ENCODE data around the gene SLC9A7. TPM values are rescaled to one million over a fixed set of nuclear protein-coding genes. Genes with fewer than 3 reads are reported as not detected.
"Not testable (repeated sequence)": the region's sequence is repeated elsewhere in the genome, so short reads cannot be mapped to it uniquely, and the experiment has no call there.

SLC9A7 gene
- total and polyA plus RNA-seq, 4 experiments from 2014 or later = 0.42 to 3.5 (median 2.0) TPM

GRCh38 chrX:46737041-46737440, 21.9 kb downstream of the SLC9A7 start:
- peaks cover 2 to 12% of the 10 kb centered on the region in 2 donors for H3K36me3 Mint-ChIP-seq
- no peak overlapping the region for H3K4me3 Mint-ChIP-seq
- Histone ChIP-seq H3K36me3 (ENCODE audit: insufficient read depth, low read length) (no peaks in the 10 kb centered on the region), H3K4me1 (ENCODE audit: insufficient read depth, low read length) (no peaks in the 10 kb centered on the region), H3K27ac (ENCODE audit: low read depth, low read length) (no peak overlapping the region), H3K9me3 (ENCODE audit: control insufficient read depth in 1 of 2, low read length in 2 of 2) (no peaks in the 10 kb centered on the region), H3K4me3 (ENCODE audit: low read length in 2 of 2) (no peak overlapping the region), H3K27me3 (ENCODE audit: insufficient read depth, low read length) (no peaks in the 10 kb centered on the region)
- ChIA-PET CTCF (ENCODE audit: partially characterized antibody) (no interaction called here), POLR2A (ENCODE audit: partially characterized antibody) (no interaction called here)
- H3K27me3 Mint-ChIP-seq = no peaks in the 10 kb centered on the region
- DNase-seq = no peak
- no peaks in the 10 kb centered on the region for H3K4me1 Mint-ChIP-seq
- H3K27ac Mint-ChIP-seq = no peak overlapping the region
- intact Hi-C loops (cut with micrococcal nuclease) = no loop called here
- peaks cover 0 to 35% (median 21%) of the 10 kb centered on the region in 8 donors for H3K9me3 Mint-ChIP-seq

- Histone ChIP-seq H3K27ac (ENCODE audit: low read depth, low read length) (no peak overlapping the region), H3K4me3 (ENCODE audit: low read length in 2 of 2) (no peak overlapping the region), H3K9me3 (ENCODE audit: control insufficient read depth in 1 of 2, low read length in 2 of 2) (no peaks in the 10 kb centered on the region), H3K36me3 (ENCODE audit: insufficient read depth, low read length) (no peaks in the 10 kb centered on the region), H3K27me3 (ENCODE audit: insufficient read depth, low read length) (no peaks in the 10 kb centered on the region), H3K4me1 (ENCODE audit: insufficient read depth, low read length) (no peaks in the 10 kb centered on the region)
- no peaks in the 10 kb centered on the region for H3K27me3 Mint-ChIP-seq
- no peak overlapping the region for H3K4me3 Mint-ChIP-seq
- intact Hi-C loops (cut with micrococcal nuclease) = no loop called here
- ChIA-PET CTCF (ENCODE audit: partially characterized antibody) (no interaction called here), POLR2A (ENCODE audit: partially characterized antibody) (no interaction called here)
- no peak overlapping the region for H3K27ac Mint-ChIP-seq
- H3K9me3 Mint-ChIP-seq = peaks cover 0 to 35% (median 21%) of the 10 kb centered on the region in 8 donors
- no peaks in the 10 kb centered on the region for H3K4me1 Mint-ChIP-seq
- H3K36me3 Mint-ChIP-seq = peaks cover 2 to 12% of the 10 kb centered on the region in 2 donors
- no peak for DNase-seq
Measured at GRCh38 chrX:46735622-46736021, 23.3 kb downstream of the SLC9A7 start.

GRCh38 chrX:46733226-46733625, 25.7 kb downstream of the SLC9A7 start:
- ChIA-PET POLR2A (ENCODE audit: partially characterized antibody) (no interaction called here), CTCF (ENCODE audit: partially characterized antibody) (no interaction called here)
- Mint-ChIP-seq H3K27ac (no peak overlapping the region), H3K27me3 (no peaks in the 10 kb centered on the region), H3K4me3 (no peak overlapping the region), H3K9me3 (peaks cover 0 to 31% (median 21%) of the 10 kb centered on the region in 8 donors), H3K4me1 (no peaks in the 10 kb centered on the region), H3K36me3 (peaks cover 2 to 8% of the 10 kb centered on the region in 2 donors)
- intact Hi-C loops (cut with micrococcal nuclease) = no loop called here
- DNase-seq = no peak
- no peaks in the 10 kb centered on the region for H3K4me1 ChIP-seq (ENCODE audit: insufficient read depth, low read length)
- H3K9me3 ChIP-seq (ENCODE audit: control insufficient read depth in 1 of 2, low read length in 2 of 2) = no peaks in the 10 kb centered on the region
- H3K27ac ChIP-seq (ENCODE audit: low read depth, low read length) = no peak overlapping the region
- H3K27me3 ChIP-seq (ENCODE audit: insufficient read depth, low read length) = no peaks in the 10 kb centered on the region
- H3K4me3 ChIP-seq (ENCODE audit: low read length in 2 of 2) = no peak overlapping the region
- H3K36me3 ChIP-seq (ENCODE audit: insufficient read depth, low read length) = no peaks in the 10 kb centered on the region

- H3K27me3 ChIP-seq (ENCODE audit: insufficient read depth, low read length) = no peaks in the 10 kb centered on the region
- Mint-ChIP-seq H3K4me1 (no peaks in the 10 kb centered on the region), H3K9me3 (peaks cover 0 to 17% (median 7%) of the 10 kb centered on the region in 8 donors), H3K4me3 (no peak overlapping the region), H3K27me3 (no peaks in the 10 kb centered on the region), H3K27ac (no peak overlapping the region), H3K36me3 (peaks cover 0 to 1% of the 10 kb centered on the region in 2 donors)
- no peak overlapping the region for H3K4me3 ChIP-seq (ENCODE audit: low read length in 2 of 2)
- intact Hi-C loops (cut with micrococcal nuclease) = no loop called here
- H3K9me3 ChIP-seq (ENCODE audit: control insufficient read depth in 1 of 2, low read length in 2 of 2) = no peaks in the 10 kb centered on the region
- POLR2A ChIA-PET (ENCODE audit: partially characterized antibody) = no interaction called here
- CTCF ChIA-PET (ENCODE audit: partially characterized antibody) = no interaction called here
- DNase-seq = no peak
- no peaks in the 10 kb centered on the region for H3K4me1 ChIP-seq (ENCODE audit: insufficient read depth, low read length)
- H3K27ac ChIP-seq (ENCODE audit: low read depth, low read length) = no peak overlapping the region
- no peaks in the 10 kb centered on the region for H3K36me3 ChIP-seq (ENCODE audit: insufficient read depth, low read length)
Measured at GRCh38 chrX:46730765-46731164, 28.2 kb downstream of the SLC9A7 start.

GRCh38 chrX:46727441-46727840, 31.5 kb downstream of the SLC9A7 start:
- Mint-ChIP-seq H3K4me3 (no peak overlapping the region), H3K9me3 (no peaks in the 10 kb centered on the region), H3K4me1 (no peaks in the 10 kb centered on the region), H3K27me3 (no peaks in the 10 kb centered on the region), H3K27ac (no peak overlapping the region), H3K36me3 (no peaks in the 10 kb centered on the region)
- H3K36me3 ChIP-seq (ENCODE audit: insufficient read depth, low read length) = no peaks in the 10 kb centered on the region
- no peaks in the 10 kb centered on the region for H3K27me3 ChIP-seq (ENCODE audit: insufficient read depth, low read length)
- DNase-seq = no peak
- intact Hi-C loops (cut with micrococcal nuclease) = no loop called here
- H3K9me3 ChIP-seq (ENCODE audit: control insufficient read depth in 1 of 2, low read length in 2 of 2) = no peaks in the 10 kb centered on the region
- no peak overlapping the region for H3K27ac ChIP-seq (ENCODE audit: low read depth, low read length)
- ChIA-PET CTCF (ENCODE audit: partially characterized antibody) (no interaction called here), POLR2A (ENCODE audit: partially characterized antibody) (no interaction called here)
- no peak overlapping the region for H3K4me3 ChIP-seq (ENCODE audit: low read length in 2 of 2)
- H3K4me1 ChIP-seq (ENCODE audit: insufficient read depth, low read length) = no peaks in the 10 kb centered on the region

- H3K9me3 Mint-ChIP-seq; H3K36me3 ChIP-seq (ENCODE audit: insufficient read depth, low read length); H3K27ac Mint-ChIP-seq; DNase-seq; H3K9me3 ChIP-seq (ENCODE audit: control insufficient read depth in 1 of 2, low read length in 2 of 2); CTCF ChIA-PET (ENCODE audit: partially characterized antibody); H3K4me3 Mint-ChIP-seq; H3K36me3 Mint-ChIP-seq; H3K27me3 Mint-ChIP-seq; intact Hi-C loops (cut with micrococcal nuclease); H3K27me3 ChIP-seq (ENCODE audit: insufficient read depth, low read length); POLR2A ChIA-PET (ENCODE audit: partially characterized antibody); H3K27ac ChIP-seq (ENCODE audit: low read depth, low read length); H3K4me1 Mint-ChIP-seq; H3K4me3 ChIP-seq (ENCODE audit: low read length in 2 of 2); H3K4me1 ChIP-seq (ENCODE audit: insufficient read depth, low read length): not testable (repeated sequence)
Measured at GRCh38 chrX:46723569-46723927, 35.4 kb downstream of the SLC9A7 start.

- H3K9me3 Mint-ChIP-seq = peaks cover 0 to under 1% (median 0%) of the 10 kb centered on the region in 8 donors
- CTCF ChIA-PET (ENCODE audit: partially characterized antibody) = no interaction called here
- no peaks in the 10 kb centered on the region for H3K4me1 ChIP-seq (ENCODE audit: insufficient read depth, low read length)
- POLR2A ChIA-PET (ENCODE audit: partially characterized antibody) = no interaction called here
- no peaks in the 10 kb centered on the region for H3K9me3 ChIP-seq (ENCODE audit: control insufficient read depth in 1 of 2, low read length in 2 of 2)
- no peak overlapping the region for H3K27ac ChIP-seq (ENCODE audit: low read depth, low read length)
- H3K36me3 Mint-ChIP-seq = no peaks in the 10 kb centered on the region
- no peaks in the 10 kb centered on the region for H3K27me3 Mint-ChIP-seq
- H3K36me3 ChIP-seq (ENCODE audit: insufficient read depth, low read length) = no peaks in the 10 kb centered on the region
- no peaks in the 10 kb centered on the region for H3K27me3 ChIP-seq (ENCODE audit: insufficient read depth, low read length)
- H3K4me3 Mint-ChIP-seq = no peak overlapping the region
- no peak for DNase-seq
- H3K4me1 Mint-ChIP-seq = no peaks in the 10 kb centered on the region
- intact Hi-C loops (cut with micrococcal nuclease) = no loop called here
- H3K27ac Mint-ChIP-seq = no peak overlapping the region
- no peak overlapping the region for H3K4me3 ChIP-seq (ENCODE audit: low read length in 2 of 2)
Measured at GRCh38 chrX:46722742-46723568, 36.0 kb downstream of the SLC9A7 start.
